Measurements from ENCODE around the gene ERAP2.

Gene ERAP2

DNA sequence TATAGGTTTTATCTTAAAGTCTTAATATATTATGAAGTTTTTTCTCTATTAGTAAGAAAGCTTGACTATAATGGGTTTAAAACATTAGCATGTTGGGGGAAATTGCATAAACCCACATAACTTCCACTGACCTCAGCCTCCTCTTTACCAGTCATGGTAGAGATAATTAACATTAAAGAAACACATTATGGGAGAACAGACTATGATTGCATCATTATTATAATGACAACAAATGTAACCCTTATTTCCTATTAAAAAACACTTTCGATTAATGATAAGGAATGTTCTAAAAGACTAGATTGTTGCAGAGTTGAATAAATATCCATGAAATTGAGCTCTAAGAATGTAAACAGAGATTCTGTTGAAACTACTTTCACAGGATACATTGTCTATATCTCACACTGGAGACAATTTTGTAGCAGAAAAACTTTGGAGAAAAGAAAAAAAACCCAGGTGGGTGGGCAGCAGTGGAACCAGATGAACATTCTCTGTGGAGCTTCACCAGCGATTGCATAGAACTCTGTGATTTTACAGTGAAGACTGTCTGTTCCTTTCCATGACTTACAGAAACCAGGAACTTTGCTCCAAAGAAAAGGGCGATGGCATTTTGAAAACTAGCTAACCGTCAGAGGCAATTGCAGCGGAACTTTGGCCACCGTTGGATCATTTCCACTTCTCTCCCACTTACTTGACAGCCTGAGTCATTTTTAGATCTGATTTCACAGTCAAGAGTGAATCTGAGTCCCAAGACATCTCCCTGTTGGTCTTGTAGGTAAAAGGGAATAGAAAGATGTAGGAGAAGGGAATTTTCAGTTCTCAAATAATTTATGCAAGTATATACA lies 21.0 kb upstream of the ERAP2 start:
- H3K36me3 ChIP-seq (ENCODE audit: insufficient read depth, insufficient read length, low read length), result no peaks in the 10 kb centered on the region
- no peaks in the 10 kb centered on the region for H3K27me3 ChIP-seq (ENCODE audit: insufficient read depth, insufficient read length)
- TF ChIP-seq YY1 (IDR thresholded peaks at IDR 0.05; ENCODE audit: insufficient read depth, insufficient read length) (no peak), SUZ12 (IDR thresholded peaks at IDR 0.05; ENCODE audit: extremely low read depth, insufficient read depth, insufficient read length) (no peak), ZNF274 (IDR thresholded peaks at IDR 0.05; ENCODE audit: low read depth, low read length) (no peak)
- no peak overlapping the region for H3K9ac ChIP-seq (ENCODE audit: insufficient read length, low read depth)
- no peak for DNase-seq (ENCODE audit: low read depth, low spot score)
- H3K9me3 ChIP-seq (ENCODE audit: insufficient read depth, low read length), result no peaks in the 10 kb centered on the region
- H3K4me1 ChIP-seq (ENCODE audit: insufficient read depth, insufficient read length), result no peaks in the 10 kb centered on the region
- no peak overlapping the region for H3K4me3 ChIP-seq (ENCODE audit: insufficient read length, low read depth)

DNA sequence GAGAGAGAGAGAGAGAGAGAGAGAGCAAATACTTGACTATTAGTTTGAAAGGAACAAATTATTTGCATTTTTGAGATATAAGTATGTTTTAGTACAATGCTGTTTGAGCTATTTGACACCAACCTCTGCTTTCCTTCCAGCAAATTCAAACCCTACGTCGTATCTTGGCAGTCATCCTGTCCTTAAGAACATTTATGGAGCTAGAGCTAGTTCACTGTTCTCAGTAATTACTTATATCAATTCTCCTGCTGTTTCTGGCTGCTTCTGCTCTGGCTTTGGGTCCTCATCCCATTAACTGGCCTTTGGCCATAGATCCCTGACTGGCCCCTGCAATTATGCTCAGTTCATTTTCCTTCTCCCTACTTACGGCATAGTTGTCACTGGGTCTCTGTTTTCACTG lies 19.9 kb upstream of the ERAP2 start:
- no peak for DNase-seq (ENCODE audit: low read depth, low spot score)
- Histone ChIP-seq H3K27me3 (ENCODE audit: insufficient read depth, insufficient read length) (no peaks in the 10 kb centered on the region), H3K36me3 (ENCODE audit: insufficient read depth, insufficient read length, low read length) (no peaks in the 10 kb centered on the region), H3K9me3 (ENCODE audit: insufficient read depth, low read length) (no peaks in the 10 kb centered on the region), H3K4me1 (ENCODE audit: insufficient read depth, insufficient read length) (no peaks in the 10 kb centered on the region), H3K4me3 (ENCODE audit: insufficient read length, low read depth) (no peak overlapping the region), H3K9ac (ENCODE audit: insufficient read length, low read depth) (no peak overlapping the region)
- TF ChIP-seq YY1 (IDR thresholded peaks at IDR 0.05; ENCODE audit: insufficient read depth, insufficient read length), result no peak
- TF ChIP-seq SUZ12 (IDR thresholded peaks at IDR 0.05; ENCODE audit: extremely low read depth, insufficient read depth, insufficient read length), result no peak
- TF ChIP-seq ZNF274 (IDR thresholded peaks at IDR 0.05; ENCODE audit: low read depth, low read length), result no peak

DNA sequence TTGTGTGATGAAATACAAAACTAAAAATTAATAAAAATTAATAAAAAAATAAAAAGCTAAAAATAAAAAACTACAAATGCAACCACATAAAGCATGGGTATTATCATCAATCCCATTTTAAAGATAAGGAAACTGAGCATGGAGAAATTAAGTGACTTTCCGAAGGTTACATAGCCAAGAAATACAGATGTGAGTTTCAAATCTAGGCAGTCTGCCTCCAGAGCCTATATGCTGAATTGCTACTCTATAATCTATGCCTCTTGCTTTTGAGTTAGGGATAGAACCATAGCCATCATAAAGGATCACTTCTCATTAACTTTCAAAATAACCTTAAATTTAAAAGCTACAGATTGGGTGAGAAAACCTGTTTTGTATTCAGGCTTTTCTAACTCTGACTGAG lies 18.8 kb upstream of the ERAP2 start:
- TF ChIP-seq SUZ12 (IDR thresholded peaks at IDR 0.05; ENCODE audit: extremely low read depth, insufficient read depth, insufficient read length) (no peak), YY1 (IDR thresholded peaks at IDR 0.05; ENCODE audit: insufficient read depth, insufficient read length) (no peak), ZNF274 (IDR thresholded peaks at IDR 0.05; ENCODE audit: low read depth, low read length) (no peak)
- H3K4me1 ChIP-seq (ENCODE audit: insufficient read depth, insufficient read length), result no peaks in the 10 kb centered on the region

DNA sequence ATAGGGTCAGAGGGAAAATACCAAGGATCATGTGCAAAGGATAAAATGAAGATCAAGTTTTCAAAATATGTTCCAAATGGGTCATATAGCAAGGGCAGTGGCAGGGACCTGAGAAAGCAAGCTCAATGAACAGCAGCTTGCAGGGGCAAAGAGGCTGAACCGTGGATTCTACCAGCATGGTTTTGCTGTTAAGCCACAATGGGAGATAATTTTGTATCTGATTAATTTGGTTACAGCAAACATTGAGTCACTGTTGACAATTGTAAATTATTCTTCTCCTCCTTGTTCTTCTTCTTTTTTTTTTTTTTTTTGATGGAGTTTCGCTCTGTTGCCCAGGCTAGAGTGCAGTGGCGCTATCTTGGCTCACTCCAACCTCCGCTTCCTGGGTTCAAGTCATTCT lies 18.4 kb upstream of the ERAP2 start:
- no peak for DNase-seq (ENCODE audit: low read depth, low spot score)
- H3K9me3 ChIP-seq (ENCODE audit: insufficient read depth, low read length), result no peaks in the 10 kb centered on the region
- no peak for TF ChIP-seq ZNF274 (IDR thresholded peaks at IDR 0.05; ENCODE audit: low read depth, low read length)
- no peak for TF ChIP-seq SUZ12 (IDR thresholded peaks at IDR 0.05; ENCODE audit: extremely low read depth, insufficient read depth, insufficient read length)
- TF ChIP-seq YY1 (IDR thresholded peaks at IDR 0.05; ENCODE audit: insufficient read depth, insufficient read length), result no peak
- no peaks in the 10 kb centered on the region for H3K27me3 ChIP-seq (ENCODE audit: insufficient read depth, insufficient read length)
- H3K4me3 ChIP-seq (ENCODE audit: insufficient read length, low read depth), result no peak overlapping the region
- no peaks in the 10 kb centered on the region for H3K4me1 ChIP-seq (ENCODE audit: insufficient read depth, insufficient read length)
- H3K9ac ChIP-seq (ENCODE audit: insufficient read length, low read depth), result no peak overlapping the region
- no peaks in the 10 kb centered on the region for H3K36me3 ChIP-seq (ENCODE audit: insufficient read depth, insufficient read length, low read length)

More for the DNA sequence above, 18.8 kb upstream of the ERAP2 start:
- Histone ChIP-seq H3K27me3 (ENCODE audit: insufficient read depth, insufficient read length) (no peaks in the 10 kb centered on the region), H3K9ac (ENCODE audit: insufficient read length, low read depth) (no peak overlapping the region), H3K36me3 (ENCODE audit: insufficient read depth, insufficient read length, low read length) (no peaks in the 10 kb centered on the region), H3K9me3 (ENCODE audit: insufficient read depth, low read length) (no peaks in the 10 kb centered on the region), H3K4me3 (ENCODE audit: insufficient read length, low read depth) (no peak overlapping the region)
- no peak for DNase-seq (ENCODE audit: low read depth, low spot score)

DNA sequence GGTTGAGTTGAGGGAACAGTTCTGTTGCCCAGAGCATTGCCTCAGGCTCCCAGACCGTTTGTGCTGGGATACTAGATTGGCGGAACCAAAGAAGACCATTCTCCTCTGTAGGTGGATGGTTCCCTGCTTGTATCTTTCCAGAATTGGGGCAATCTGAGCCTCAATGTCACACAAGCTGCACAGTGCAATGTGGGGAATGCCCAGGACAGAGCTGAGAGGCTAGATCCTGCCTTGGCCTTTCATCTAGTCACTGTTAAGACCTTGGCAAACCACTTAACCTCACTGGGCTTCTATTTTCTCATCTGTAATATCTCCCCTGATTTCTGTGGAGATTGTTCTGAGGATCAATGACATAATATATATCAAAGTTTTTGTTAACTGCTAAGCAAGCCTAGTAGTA lies 16.9 kb upstream of the ERAP2 start:
- H3K4me3 ChIP-seq (ENCODE audit: insufficient read length, low read depth), result no peak overlapping the region
- no peak overlapping the region for H3K9ac ChIP-seq (ENCODE audit: insufficient read length, low read depth)
- no peaks in the 10 kb centered on the region for H3K27me3 ChIP-seq (ENCODE audit: insufficient read depth, insufficient read length)
- TF ChIP-seq SUZ12 (IDR thresholded peaks at IDR 0.05; ENCODE audit: extremely low read depth, insufficient read depth, insufficient read length), result no peak
- TF ChIP-seq ZNF274 (IDR thresholded peaks at IDR 0.05; ENCODE audit: low read depth, low read length), result no peak
- TF ChIP-seq YY1 (IDR thresholded peaks at IDR 0.05; ENCODE audit: insufficient read depth, insufficient read length), result no peak
- H3K36me3 ChIP-seq (ENCODE audit: insufficient read depth, insufficient read length, low read length), result no peaks in the 10 kb centered on the region
- H3K4me1 ChIP-seq (ENCODE audit: insufficient read depth, insufficient read length), result no peaks in the 10 kb centered on the region
- DNase-seq (ENCODE audit: low read depth, low spot score), result no peak
- no peaks in the 10 kb centered on the region for H3K9me3 ChIP-seq (ENCODE audit: insufficient read depth, low read length)

DNA sequence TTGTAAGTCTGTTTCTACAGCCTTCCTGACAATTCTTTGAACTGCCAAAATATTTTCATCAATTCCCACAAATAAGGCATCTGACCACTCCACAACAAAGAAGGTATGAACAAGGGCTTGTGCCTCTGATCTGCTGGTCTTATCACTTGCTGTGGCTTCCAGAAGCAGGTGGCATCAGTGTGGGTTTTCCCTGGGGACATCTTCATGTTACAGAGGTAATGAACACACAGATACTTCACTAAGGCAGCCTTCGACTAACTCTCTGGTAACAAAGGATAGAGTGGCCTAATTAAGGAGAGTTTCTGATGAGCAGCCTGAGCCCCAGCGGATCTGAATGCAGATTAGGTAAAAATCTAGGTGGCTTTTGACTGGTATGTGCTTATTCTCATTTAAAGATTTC lies 15.2 kb upstream of the ERAP2 start:
- TF ChIP-seq ZNF274 (IDR thresholded peaks at IDR 0.05; ENCODE audit: low read depth, low read length) (no peak), SUZ12 (IDR thresholded peaks at IDR 0.05; ENCODE audit: extremely low read depth, insufficient read depth, insufficient read length) (no peak), YY1 (IDR thresholded peaks at IDR 0.05; ENCODE audit: insufficient read depth, insufficient read length) (no peak)
- H3K36me3 ChIP-seq (ENCODE audit: insufficient read depth, insufficient read length, low read length), result no peaks in the 10 kb centered on the region
- no peak for DNase-seq (ENCODE audit: low read depth, low spot score)

DNA sequence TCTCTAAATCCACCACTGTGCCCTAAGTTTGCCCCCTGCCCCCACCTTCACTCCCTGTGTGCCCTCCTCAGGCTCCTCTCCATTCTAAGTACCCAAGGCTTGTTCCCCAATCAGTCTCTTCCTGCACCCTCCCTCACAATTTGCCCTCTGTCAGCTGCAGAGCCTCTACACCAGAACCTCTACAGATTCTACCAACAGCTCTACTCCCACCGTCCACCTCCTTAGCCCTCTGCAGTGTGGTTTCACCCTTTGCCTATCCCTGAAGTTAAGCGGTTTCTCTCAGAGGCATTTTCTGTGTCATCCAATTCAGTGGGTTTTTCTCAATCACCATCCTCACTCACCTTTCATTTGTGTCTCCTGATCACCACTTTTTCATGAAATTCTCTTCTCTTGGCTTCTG lies 13.2 kb upstream of the ERAP2 start:
- Histone ChIP-seq H3K9me3 (ENCODE audit: insufficient read depth, low read length) (no peaks in the 10 kb centered on the region), H3K27me3 (ENCODE audit: insufficient read depth, insufficient read length) (no peaks in the 10 kb centered on the region), H3K4me3 (ENCODE audit: insufficient read length, low read depth) (no peak overlapping the region), H3K9ac (ENCODE audit: insufficient read length, low read depth) (no peak overlapping the region), H3K36me3 (ENCODE audit: insufficient read depth, insufficient read length, low read length) (no peaks in the 10 kb centered on the region), H3K4me1 (ENCODE audit: insufficient read depth, insufficient read length) (no peaks in the 10 kb centered on the region)
- no peak for DNase-seq (ENCODE audit: low read depth, low spot score)
- TF ChIP-seq SUZ12 (IDR thresholded peaks at IDR 0.05; ENCODE audit: extremely low read depth, insufficient read depth, insufficient read length), result no peak
- no peak for TF ChIP-seq ZNF274 (IDR thresholded peaks at IDR 0.05; ENCODE audit: low read depth, low read length)
- TF ChIP-seq YY1 (IDR thresholded peaks at IDR 0.05; ENCODE audit: insufficient read depth, insufficient read length), result no peak

More for the DNA sequence above, 15.2 kb upstream of the ERAP2 start:
- Histone ChIP-seq H3K27me3 (ENCODE audit: insufficient read depth, insufficient read length) (no peaks in the 10 kb centered on the region), H3K9me3 (ENCODE audit: insufficient read depth, low read length) (no peaks in the 10 kb centered on the region), H3K4me3 (ENCODE audit: insufficient read length, low read depth) (no peak overlapping the region), H3K9ac (ENCODE audit: insufficient read length, low read depth) (no peak overlapping the region), H3K4me1 (ENCODE audit: insufficient read depth, insufficient read length) (no peaks in the 10 kb centered on the region)
